Activated CD8-positive, alpha-beta memory T cell treated with anti-CD3 and anti-CD28 coated beads, Interleukin-2, amount 50 U/mL, for 24 hours (primary cell): ENCODE data around the gene PACSIN1.

Experiments used
- DNase-seq: peaks from one replicate; pipeline ENCODE4 v3.0.0-alpha.2; 2020; ENCODE audit errors: extremely low read depth

The PACSIN1 gene

DNA sequence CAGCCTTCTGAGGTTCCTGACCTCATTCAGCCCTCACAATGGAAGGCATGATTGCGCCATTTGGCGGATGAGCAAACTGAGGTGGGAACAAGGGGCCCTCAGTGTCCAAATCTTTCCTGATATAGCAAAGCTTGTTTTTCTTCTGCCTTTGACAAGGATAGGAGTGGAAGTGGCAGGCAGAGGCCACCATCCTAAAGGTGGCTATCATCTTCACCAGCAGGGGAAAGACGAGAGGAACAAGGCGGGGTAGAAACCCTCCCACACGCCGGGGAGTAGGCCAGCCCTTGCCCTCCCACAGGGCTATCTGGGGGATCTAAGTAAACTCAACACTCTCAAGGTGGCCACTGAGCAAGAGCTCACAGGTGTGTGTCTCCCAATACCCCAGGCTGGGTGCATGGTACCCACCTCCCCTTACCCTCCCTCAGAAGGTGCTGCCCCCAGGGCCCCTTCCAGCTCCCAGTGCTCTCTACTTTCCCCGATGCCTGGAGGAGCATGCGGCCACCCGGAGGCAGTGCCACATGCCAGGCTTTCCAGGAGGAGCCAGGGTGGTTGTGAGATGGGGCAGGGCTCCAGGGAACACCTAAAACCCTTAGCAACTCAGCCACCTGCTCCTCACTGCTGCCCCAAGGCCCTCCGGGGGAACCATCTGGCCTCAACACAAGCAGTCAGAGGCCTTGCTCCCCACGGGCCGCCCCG lies 79.0 kb downstream of the PACSIN1 start:
- no peak for DNase-seq

DNA sequence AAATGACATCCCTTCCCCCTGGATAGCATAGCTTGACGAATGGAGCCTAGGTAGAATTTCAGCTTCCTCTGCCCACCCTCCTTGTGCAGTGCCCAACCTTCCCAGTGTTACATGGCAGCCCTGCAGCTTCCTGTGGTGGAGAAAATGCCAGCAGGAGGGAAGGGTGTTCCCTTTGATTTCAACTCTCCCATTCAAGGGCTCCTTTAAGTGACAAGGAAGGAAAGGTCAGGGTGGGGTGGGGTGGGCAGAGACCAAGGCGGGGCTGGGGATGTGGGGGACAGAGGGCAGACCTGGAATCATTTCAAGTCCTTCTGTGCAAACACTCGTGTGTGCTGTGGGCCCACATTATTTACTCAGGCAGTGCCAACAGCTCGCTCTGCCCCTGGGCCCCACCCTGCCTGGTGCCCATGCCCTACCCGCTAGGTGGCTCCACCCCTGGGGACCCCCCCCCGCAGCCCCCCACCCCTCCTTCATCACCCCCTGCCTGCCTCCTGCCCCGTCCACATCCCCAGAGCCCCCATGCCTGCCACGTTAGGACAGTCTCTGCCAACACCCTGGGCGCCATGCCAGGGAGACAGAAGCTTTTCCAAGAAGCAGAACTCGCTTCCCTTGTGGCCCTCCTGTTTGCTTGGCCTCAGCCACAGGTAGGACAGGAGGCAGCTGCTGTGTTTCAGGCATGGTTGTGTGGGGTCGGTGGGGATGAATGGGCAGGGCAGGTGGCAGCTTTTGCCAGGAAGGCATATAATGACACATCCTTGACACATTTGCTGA lies 80.9 kb downstream of the PACSIN1 start:
- DNase-seq: no peak

DNA sequence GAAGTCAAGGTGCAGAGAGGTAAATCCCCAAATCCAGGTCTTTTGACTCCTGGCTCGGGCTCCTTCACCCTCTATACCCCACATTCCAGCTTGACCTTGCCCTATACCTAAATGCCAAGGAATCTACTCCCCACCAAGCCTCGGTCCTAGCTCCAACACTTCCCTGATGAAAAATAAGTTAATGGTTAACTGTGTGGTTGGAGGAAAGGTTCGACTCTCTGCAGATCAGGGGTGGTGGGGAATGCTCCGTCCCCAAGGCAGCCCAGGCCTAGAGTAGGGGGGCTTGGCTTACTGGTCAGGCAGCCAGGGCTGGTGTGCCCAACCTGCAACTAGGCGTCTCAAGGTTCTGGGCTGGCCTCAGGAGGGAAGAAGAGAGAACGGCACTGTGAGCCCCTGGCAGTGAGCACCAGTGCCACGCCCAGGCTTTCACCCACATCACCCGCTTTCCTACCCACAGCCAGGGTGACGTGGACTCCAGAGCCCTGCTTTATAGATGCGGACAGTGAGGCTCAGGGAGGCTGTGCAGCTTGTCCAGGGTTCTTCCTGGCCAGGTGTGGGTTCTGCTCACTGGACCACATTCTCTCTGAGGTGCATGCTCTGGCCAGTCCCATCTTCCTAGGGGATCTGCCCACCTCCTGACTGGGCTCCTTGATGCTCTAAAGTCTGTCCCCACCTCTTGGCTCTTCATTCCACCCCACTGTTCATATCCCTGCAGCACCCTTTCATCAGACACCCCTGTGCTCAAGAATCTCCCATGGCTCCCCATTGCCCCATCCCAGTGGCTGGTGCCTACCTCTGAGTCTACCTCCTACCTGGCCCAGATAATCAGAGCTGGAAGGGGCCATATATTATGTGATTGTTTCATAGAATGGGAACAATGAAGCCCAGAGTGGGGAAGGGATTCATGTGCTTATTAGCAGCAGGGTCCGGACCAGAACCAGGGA lies 82.1 kb downstream of the PACSIN1 start:
- DNase-seq: no peak

DNA sequence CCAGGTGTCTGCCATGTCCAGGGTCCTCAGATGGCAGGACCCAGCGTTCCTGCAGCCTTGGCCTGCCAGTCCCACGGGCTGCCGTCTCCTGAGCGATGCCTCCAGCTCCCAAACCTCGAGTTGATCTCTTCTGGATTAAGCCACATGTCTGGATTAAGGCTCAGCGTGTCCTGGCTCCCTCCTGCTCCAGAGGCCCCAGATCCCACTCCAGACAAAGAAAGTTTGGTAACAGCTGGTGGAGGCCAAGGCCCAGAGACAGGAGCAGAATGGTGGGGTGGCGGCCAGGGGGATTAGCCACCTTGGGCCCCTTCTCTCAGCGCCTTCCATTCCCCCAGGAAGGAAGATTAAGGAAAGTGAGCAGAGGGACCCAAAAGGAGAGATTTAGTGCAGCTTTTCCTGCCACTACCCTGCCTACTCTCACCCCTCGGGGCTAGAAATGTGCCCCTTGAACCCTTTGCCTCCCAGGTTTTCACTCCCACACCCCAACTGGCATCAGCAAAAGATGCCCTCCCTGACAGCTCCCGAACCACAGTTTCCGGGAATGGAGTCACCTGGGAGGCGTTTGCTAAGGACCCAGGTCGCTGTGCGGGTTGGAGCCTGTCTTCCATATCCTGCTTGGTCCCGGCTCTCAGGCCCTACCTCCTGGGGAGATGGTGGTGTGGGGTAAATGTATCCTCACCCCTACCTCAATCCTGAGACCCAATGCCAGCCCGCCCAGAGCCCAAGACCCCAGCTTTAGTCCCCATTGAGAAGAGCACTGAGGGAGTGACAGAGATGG lies 83.3 kb downstream of the PACSIN1 start:
- no peak for DNase-seq

DNA sequence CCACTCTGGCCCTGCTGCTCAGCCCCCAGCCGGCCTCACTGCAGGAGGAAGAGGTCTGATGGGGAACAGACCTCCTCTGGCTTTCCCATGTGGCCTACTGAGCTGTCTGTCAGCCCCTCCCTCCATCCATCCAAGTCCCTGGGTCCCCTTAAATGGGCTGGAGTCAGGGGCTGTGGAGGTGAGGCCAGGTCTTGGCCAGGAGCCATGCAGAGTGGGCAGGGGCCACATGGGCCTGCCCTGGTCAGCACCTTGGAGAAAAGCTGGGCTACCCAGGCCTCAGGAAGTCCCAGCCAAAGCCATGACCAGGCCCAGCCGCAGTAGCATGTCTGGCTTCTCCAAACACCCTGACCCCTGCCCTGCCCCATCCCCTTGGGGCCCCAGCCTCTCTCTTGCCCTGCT lies 83.9 kb downstream of the PACSIN1 start:
- no peak for DNase-seq

DNA sequence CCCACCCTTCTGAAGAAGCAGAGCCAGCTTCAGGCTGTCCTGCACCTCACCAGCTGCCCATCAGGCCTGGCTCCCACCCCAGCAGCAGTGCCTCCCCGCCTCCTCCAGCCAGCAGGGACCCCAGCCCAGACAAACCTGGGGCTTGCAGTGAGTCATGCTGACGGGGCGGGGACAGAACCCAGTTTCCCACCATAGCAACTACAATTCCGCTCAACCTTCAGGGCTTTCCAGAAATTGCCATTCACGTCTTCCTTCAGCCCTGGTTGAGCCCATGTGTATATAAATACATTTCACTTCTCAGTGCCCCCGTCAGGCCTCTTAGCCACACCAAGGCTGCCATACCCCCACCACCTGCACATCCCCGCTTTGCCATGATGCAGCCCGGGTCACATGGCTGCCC lies 85.8 kb downstream of the PACSIN1 start:
- no peak for DNase-seq

DNA sequence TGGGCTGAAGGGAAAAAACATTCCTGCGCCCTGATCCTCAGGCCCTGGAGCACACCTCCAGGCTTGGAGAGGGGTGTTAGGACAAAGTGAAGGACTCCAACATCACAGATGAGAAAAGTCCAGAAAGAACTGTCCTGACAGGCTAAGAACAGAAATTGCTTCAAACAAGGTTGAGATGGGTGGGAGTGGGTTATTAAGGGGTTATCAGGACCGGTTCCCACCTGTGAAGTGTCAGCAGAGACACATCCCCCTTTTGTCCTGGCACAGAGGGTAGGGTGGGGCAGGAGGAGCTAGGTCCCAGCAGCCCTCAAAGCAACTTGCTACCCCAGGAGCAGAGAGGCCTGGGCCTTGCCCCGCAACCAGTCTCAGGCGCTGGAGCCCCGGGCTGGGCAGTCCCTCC lies 86.7 kb downstream of the PACSIN1 start:
- no peak for DNase-seq

DNA sequence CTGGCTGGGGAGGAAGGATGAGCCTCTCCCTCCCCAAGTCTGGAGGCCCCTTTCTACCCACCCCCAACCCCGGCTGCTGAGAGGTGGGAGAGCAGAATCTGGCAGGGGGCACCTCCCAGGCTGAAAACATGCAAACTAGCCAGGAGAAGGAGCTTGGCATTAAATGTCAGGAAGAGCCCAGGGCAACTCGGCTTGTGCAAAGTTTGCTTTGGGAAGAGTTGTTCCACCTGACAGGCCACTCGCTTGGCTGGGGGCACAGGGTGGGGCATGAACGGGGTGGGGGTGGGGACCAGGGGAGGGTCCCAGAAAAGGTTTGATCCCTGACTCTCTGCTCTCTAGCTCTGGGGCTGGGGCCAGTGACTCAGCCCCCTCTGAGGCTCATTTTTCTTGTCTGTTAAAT lies 87.3 kb downstream of the PACSIN1 start:
- DNase-seq: no peak

DNA sequence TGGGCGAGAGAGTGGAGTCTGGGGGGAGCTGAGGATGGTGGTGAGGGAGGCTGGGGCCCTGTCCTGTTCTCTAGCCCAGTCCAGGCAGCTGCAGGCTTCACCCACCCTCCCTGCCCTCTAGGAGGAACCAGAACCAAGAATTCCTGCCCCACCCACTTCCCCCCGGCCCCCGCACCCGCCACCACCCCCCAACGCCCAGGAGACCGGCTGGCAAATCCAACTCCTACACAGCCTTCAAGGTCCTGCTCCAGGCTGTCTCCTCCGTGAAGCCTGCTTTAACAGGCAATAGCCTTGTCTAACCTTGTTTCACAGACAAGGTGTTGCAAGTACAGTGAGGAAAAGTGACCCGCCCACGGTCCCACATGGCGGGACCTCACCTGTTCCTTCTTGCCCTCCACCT lies 87.9 kb downstream of the PACSIN1 start:
- no peak for DNase-seq

DNA sequence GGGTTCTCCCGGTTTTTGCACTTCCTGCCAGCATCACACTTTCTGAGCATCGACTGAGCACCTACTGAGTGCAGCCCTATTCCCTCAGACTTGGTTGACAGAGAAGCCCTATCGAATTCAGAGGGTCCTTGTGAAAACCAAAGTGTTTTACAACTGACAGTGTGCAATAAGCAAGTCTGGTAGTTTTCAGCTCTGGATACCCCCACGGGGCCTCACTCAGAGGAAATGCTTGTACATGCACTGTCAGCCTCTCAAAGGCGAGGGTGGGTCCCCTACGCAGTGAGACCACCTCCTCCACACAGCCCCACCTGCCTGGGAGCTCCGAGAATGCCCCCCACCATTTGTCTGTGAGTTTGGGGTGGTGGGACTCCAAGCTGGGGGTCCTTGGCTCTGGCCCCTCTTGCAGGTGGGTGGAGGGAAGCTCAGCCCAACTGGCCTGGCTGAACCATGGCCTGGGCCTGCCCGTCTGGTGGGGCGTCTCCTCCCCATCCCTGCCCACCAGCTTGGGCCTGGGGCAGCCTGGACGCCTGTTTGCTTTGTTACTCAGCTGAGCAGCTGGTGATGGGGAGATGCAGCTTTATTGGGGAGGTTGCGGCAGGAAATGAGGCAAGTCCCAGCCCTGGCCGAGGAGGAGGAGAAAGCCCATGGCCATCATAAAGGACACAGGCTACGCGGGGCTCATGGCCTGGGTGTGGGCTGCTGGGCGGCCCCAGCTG lies 88.6 kb downstream of the PACSIN1 start:
- DNase-seq: no peak

DNA sequence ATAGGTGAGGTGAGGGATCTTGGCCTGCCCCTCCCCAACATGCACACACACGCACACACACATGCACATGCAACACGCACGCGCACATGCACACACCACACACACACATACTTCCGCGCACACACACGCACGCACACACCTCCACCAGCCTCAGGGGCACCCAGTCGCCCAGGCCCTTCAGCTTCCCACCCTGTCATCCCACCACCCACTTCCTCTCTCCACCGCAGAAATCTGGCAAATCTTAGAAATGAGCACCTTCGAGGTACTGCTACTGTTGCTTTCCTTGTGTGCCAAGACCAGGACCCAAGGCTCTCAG lies 89.1 kb downstream of the PACSIN1 start:
- DNase-seq: no peak

DNA sequence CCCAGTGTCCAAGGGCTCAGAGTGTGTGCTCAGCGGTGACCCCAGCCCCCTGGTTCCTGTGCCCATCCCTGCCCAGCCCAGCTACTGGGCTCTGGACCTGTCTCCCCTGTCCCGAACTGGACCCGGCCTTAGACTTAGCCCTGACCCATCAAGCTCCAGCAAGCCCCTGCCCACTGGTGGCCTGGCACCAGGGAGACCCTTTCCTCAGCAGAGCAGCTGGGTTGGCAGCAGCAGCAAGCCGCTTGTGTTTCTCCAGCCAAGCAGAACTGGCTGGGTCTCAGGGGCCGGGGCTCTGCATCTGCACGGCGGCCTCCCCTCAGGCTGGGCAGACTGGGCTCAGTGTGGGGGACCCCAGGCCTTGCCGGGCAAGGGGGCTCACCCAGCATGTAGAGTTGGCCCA lies 89.5 kb downstream of the PACSIN1 start:
- no peak for DNase-seq

DNA sequence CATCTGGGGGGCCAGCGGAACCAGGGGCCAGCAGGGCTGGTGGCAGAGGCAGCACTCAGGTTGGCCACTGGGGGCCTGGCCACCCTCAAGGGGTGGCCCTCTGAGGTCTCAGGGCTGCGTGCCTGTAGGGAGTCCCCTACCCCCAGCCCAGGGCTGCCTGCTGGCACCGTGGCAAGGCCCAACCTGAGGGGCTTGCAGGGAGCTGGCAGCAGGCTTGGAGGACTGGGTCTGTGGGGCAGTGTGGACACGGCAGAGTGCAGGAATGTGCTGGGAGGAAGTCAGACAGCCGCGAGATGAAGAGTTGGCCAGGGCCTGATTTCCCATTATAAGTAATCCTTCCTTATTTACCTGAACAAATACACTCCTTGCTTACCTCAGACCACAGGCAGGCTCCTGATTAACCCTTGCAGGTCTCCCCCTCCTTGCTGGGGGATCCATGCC lies 90.2 kb downstream of the PACSIN1 start, which contains the start of gene SPDEF:
Gene SPDEF (minus strand): TSS at position 299 of the 441 bp plus-strand sequence. CDS start 11,874 bp downstream, outside the sequence.
- no peak for DNase-seq

DNA sequence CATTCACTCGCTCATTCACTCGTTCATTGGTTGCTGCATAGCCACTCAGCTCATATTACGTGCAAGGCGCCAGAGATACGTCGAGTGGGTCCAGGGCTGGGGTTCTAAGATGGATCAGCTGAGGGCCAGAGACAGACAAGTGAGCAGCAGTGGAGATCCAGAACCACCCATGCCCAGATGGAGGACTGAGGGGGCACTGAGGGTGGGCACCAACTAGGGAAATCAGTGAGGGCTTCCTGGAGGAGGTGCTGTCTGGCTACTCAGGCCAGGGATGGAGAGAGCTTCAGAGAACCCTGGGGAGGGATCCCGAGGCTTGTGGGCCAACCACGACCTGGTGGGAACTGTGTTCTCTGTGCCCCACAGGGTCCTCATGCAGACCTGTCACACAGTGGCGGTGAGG lies 90.6 kb downstream of the PACSIN1 start:
- DNase-seq: no peak

DNA sequence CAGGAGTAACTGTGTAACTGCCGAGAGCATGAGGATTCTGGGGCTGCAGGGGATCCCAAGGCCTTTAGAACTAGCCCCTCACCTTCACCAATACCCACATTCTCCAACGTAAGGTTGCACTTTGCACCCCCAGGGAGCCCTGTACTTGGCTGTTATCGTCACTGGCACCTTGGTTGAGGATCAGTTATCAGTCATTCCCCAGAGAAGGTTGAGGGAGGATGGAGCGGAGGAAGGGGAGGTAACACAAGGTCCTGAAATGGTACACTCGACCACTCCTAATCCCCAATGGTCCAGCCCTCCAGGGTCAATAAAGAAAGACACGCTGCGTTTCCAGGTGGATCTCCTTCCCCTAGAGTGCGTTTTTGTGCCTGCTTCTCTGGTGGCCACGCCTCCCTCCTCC lies 91.4 kb downstream of the PACSIN1 start:
- no peak for DNase-seq

DNA sequence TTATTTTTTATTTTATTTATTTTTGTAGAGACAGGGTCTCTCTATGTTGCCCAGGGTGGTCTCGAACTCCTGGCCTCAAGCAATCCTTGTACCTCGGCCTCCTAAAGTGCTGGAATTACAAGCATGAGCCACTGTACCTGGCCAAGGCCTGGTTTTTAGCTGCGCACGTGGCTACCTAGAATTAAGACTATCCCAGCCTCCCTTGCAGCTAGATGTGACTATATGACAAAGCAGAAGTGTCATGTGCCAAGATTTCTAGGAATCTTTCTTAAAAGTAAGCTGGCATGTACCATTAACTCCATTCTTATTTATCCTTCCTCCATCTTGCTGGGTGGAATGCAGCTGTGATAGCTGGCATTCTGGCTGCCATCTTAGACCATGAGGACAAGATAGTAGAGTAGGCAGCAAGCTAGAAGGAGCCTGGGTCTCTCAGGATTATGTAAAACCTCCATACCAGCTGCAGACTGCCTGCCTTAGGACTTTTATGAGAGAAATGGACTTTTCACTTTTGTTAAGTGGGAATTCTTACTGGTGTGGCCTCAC lies 92.4 kb downstream of the PACSIN1 start:
- no peak for DNase-seq

DNA sequence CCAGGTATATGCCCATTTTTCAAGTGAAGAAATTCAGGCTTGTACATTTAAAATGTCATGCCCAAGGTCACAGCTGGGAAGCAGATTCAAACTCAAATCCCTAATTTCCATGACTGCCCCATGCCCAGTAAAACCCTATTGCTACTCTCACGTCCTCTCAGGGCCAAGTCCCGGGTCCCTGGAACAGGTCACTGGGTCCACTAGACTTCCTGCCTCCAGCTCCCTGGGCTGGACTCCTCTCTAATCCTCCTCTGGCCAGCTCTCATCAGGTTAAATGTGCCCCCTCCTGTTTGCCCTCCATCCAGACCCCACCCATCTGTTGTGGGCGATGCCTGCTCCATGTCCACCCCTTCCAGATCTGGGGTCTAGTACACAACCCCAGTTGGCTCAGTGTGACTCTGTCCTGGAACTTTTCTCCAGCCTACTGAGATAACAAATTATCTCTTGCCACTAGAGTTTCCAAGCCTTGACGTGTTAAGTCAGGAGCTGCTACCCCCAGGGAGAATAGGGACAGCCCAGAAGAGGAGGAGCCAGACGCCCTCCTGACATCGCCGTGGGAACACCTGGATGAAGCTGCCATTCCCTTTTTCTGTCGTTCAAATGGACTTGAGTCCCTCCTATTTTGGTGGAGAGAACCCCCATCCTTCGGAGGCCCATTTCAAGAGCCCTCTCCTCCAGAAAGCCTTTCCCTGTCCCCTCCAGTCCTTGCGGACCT lies 93.9 kb downstream of the PACSIN1 start:
- no peak for DNase-seq

DNA sequence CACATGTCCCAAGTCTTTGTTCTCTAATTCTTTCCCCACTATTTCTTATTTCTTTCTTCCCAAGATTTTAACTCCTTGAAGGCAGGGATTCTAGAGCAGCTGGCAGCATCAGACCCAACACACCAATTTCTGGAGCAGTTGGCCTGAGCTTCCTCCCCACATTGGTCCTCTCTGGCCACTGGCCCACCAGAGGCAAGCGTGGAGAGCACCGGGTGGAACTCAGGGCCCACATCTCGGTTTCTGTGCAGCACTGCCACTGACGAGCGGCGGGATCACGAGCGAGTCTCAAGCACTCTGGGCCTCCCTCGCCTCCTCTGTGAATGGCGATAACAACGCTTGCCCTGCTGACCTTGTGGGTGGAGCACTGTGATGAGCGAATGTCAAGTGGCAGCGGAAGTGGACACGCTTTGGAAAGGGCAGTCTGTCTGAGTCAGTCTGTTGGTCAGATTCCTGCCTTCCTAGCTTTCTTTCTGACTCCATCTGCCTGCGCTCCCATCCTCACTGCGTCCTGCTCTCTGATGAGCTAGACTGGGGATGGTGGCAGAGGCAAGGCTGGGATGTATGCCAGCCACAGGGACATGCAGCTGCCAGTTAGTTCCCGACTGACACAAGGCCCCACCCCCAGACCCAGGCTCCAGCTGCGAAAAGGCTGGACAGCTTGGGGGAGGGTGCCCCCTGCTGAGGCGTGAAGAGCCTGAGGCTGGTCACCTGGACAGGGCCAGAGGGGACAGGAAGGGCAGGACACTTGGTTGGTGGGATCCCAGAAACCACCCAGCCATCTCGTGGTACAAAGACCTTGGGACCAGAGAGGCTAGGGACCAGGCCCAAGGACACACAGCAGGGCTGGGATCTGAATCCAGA lies 94.7 kb downstream of the PACSIN1 start:
- no peak for DNase-seq

DNA sequence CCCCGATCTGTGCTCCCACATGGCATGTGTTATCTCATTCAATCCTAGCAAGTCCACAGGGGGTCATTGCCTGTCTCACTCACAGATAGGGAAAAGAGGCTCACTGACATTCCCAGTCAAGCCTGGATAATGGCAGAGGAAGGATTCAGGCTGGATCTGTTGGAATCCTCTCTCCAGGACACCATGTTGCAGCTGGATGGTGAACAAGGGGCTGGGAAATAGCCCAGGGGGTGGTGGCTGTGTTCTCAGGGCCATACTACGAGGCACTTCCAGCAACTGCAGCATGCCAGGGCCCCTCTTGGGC lies 95.3 kb downstream of the PACSIN1 start:
- DNase-seq: no peak
